Ovary (tissue), 3 donors: ENCODE results near the gene CLNK.

Experiments used
- CTCF ChIP-seq, 3 donors: fragments of 450-650 bp in 2 of 3; fragments of 200-600 bp in 1 of 3; IDR thresholded peaks; one replicate each; pipeline versions ENCODE4 v1.5.1 to v1.8.0; 2016 to 2022; ENCODE audit warnings: antibody characterized with exemption in 3 of 3, mild to moderate bottlenecking in 1 of 3
- EP300 ChIP-seq: sonication (generic); formaldehyde crosslinking; IDR thresholded peaks from one replicate; pipeline ENCODE4 v1.6.1; 2017; ENCODE audit warnings: antibody characterized with exemption
- POLR2A ChIP-seq: fragments of 450-650 bp; IDR thresholded peaks from one replicate; pipeline ENCODE4 v1.6.1; 2017; ENCODE audit warnings: antibody characterized with exemption, mild to moderate bottlenecking, moderate library complexity
- donor health status: DM: no; HTN: no; CAD: no.

- TF ChIP-seq CTCF (IDR thresholded peaks at IDR 0.05) (no peak), POLR2A (no peak), EP300 (no peak)
Measured at GRCh38 chr4:10722957-10723356, 38.4 kb upstream of the CLNK start.
